Hematopoietic multipotent progenitor cell treated with erythropoietin and hydrocortisone succinate and interleukin-3 and kit ligand, for 6 days (in vitro differentiated cells): Measurements from ENCODE around the gene FYCO1.

ENCODE experiments used
- DNase-seq: peaks from one replicate; pipeline ENCODE4 v3.0.0-alpha.2; 2015

The FYCO1 gene

GRCh38 chr3:45983770-45984169 lies 11.9 kb downstream of the FYCO1 start:
- DNase-seq = peak; percentile 69

GRCh38 chr3:45981346-45982074 lies 14.1 kb downstream of the FYCO1 start:
- DNase-seq = peak; percentile 53

- DNase-seq = no peak
These were observed 14.8 kb downstream of the FYCO1 start for GRCh38 chr3:45980819-45981218.

- DNase-seq = no peak
These were observed 15.3 kb downstream of the FYCO1 start for GRCh38 chr3:45980229-45980813.

- DNase-seq = no peak
These were observed 16.2 kb downstream of the FYCO1 start for GRCh38 chr3:45979378-45979777.

- DNase-seq = no peak
These were observed 17.4 kb downstream of the FYCO1 start for GRCh38 chr3:45978006-45978761.

- DNase-seq = no peak
These were observed 19.2 kb downstream of the FYCO1 start for GRCh38 chr3:45976191-45977091.

GRCh38 chr3:45975686-45976085 lies 19.9 kb downstream of the FYCO1 start:
- no peak for DNase-seq

GRCh38 chr3:45974686-45975085 lies 20.9 kb downstream of the FYCO1 start:
- no peak for DNase-seq

- peak; percentile 54 for DNase-seq
These were observed 22.9 kb downstream of the FYCO1 start for GRCh38 chr3:45972534-45973402.

GRCh38 chr3:45969953-45970352 lies 25.7 kb downstream of the FYCO1 start:
- no peak for DNase-seq

GRCh38 chr3:45969116-45969515 lies 26.5 kb downstream of the FYCO1 start:
- DNase-seq = no peak

GRCh38 chr3:45968706-45969105 lies 26.9 kb downstream of the FYCO1 start:
- no peak for DNase-seq

- no peak for DNase-seq
These were observed 27.5 kb downstream of the FYCO1 start for GRCh38 chr3:45968149-45968548.

GRCh38 chr3:45967724-45968123 lies 27.9 kb downstream of the FYCO1 start:
- DNase-seq = no peak

GRCh38 chr3:45966950-45967640 lies 28.5 kb downstream of the FYCO1 start:
- no peak for DNase-seq

- no peak for DNase-seq
These were observed 29.2 kb downstream of the FYCO1 start for GRCh38 chr3:45966371-45966791.

GRCh38 chr3:45965653-45966052 lies 30.0 kb downstream of the FYCO1 start:
- DNase-seq = no peak

- no peak for DNase-seq
These were observed 30.4 kb downstream of the FYCO1 start for GRCh38 chr3:45965253-45965652.

GRCh38 chr3:45964139-45964538 lies 31.5 kb downstream of the FYCO1 start:
- no peak for DNase-seq

GRCh38 chr3:45962033-45962432 lies 33.6 kb downstream of the FYCO1 start:
- DNase-seq = no peak
